NCI-H748 treated with DMSO at 0.1 percent for 48 hours (cell line): ENCODE data around the gene TSPAN13.

Experiments
- DNase-seq: peaks from one replicate; lab custom pipeline; 2025; lab: John Stamatoyannopoulos, UW

The TSPAN13 gene

GRCh38 chr7:16753102-16753931, at the start of gene TSPAN13:
TSS of gene TSPAN13 (plus strand) at chr7:16753755. CDS start at chr7:16753968, 213 bp downstream.
- peak; percentile 90 for DNase-seq

GRCh38 chr7:16708511-16708910, 45.0 kb upstream of the TSPAN13 start:
- DNase-seq: no peak

- no peak for DNase-seq
Observed at GRCh38 chr7:16708980-16709379, 44.6 kb upstream of the TSPAN13 start.

- no peak for DNase-seq
Observed at GRCh38 chr7:16710651-16711050, 42.9 kb upstream of the TSPAN13 start.

- no peak for DNase-seq
Observed at GRCh38 chr7:16711730-16712129, 41.8 kb upstream of the TSPAN13 start.

- DNase-seq: no peak
Observed at GRCh38 chr7:16712916-16713315, 40.6 kb upstream of the TSPAN13 start.

GRCh38 chr7:16715928-16716327, 37.6 kb upstream of the TSPAN13 start:
- DNase-seq: no peak

GRCh38 chr7:16718111-16718656, 35.4 kb upstream of the TSPAN13 start:
- DNase-seq: no peak

- DNase-seq: no peak
Observed at GRCh38 chr7:16719699-16720098, 33.9 kb upstream of the TSPAN13 start.

- DNase-seq: no peak
Observed at GRCh38 chr7:16721541-16721940, 32.0 kb upstream of the TSPAN13 start.

GRCh38 chr7:16724344-16724743, 29.2 kb upstream of the TSPAN13 start:
- no peak for DNase-seq

- no peak for DNase-seq
Observed at GRCh38 chr7:16726189-16726588, 27.4 kb upstream of the TSPAN13 start.

GRCh38 chr7:16727736-16728135, 25.8 kb upstream of the TSPAN13 start:
- no peak for DNase-seq

GRCh38 chr7:16728811-16729210, 24.7 kb upstream of the TSPAN13 start:
- no peak for DNase-seq

GRCh38 chr7:16729541-16729940, 24.0 kb upstream of the TSPAN13 start:
- no peak for DNase-seq

GRCh38 chr7:16730937-16731336, 22.6 kb upstream of the TSPAN13 start:
- no peak for DNase-seq

GRCh38 chr7:16732828-16733227, 20.7 kb upstream of the TSPAN13 start:
- DNase-seq: no peak

- DNase-seq: no peak
Observed at GRCh38 chr7:16734148-16734726, 19.3 kb upstream of the TSPAN13 start.

GRCh38 chr7:16735020-16735419, 18.5 kb upstream of the TSPAN13 start:
- no peak for DNase-seq

GRCh38 chr7:16738011-16738688, 15.4 kb upstream of the TSPAN13 start:
- no peak for DNase-seq

GRCh38 chr7:16739863-16740622, 13.5 kb upstream of the TSPAN13 start:
- no peak for DNase-seq

- no peak for DNase-seq
Observed at GRCh38 chr7:16740623-16740953, 13.0 kb upstream of the TSPAN13 start.
